Forelimb muscle (tissue), 1 donor: ENCODE results near the gene ATP5MC3. TPM values are rescaled to one million over a fixed set of nuclear protein-coding genes. Genes with fewer than 3 reads are reported as not detected.

Source experiments
- DNase-seq: peaks from one replicate; pipeline ENCODE4 v3.0.0-alpha.2; 2013; ENCODE audit warnings: low read depth
- polyA plus RNA-seq: library from polyadenylated mRNA; unstranded; fragments of 120-200 nt; gene quantifications from one replicate; pipeline ENCODE4 v1.2.1, GENCODE V29; 2013; ENCODE audit not compliant: insufficient read length

The ATP5MC3 gene
- polyA plus RNA-seq, 1 donor: 251 TPM

DNA sequence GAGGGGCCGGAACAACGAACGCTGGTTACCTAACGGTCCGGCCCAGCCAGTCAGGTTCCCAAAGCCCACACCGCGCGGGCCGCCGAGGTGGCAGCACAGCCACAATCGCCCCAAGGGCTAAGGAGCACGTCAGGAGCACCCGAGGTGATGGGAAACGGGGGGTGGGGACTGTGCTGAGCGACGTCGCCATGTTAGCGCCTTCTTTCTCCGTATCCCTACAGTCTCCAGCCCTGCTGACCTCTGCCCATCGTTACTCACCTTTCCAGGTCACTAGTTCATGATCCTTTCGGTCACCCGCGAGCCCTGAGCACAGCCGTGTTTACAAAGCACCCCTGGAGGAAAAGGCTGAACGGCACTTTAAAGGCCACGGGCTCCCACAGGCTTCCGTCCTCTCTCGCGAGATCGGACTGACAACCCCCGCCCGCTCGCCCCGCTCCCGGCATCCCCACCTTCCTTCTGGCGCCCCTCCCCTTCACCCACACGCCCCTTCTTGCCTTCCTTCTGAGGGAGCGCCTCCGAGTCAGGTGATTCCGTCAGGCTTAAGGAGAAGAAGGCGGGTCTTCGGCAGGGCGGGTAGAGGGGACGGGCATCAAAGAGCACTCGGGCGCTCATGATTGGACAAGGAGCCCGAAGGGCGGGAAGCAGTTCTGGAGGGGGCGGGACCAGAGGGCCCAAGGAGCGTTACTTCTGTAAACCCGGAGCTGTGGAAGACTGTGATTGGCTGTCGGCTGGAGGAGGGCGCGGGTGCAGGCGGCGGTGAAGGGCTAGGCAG, 13.5 kb downstream of the ATP5MC3 start, which contains the start of gene ATF2:
ATF2 (minus strand) TSS at position 412 of the 772 bp plus-strand sequence. CDS start 31,760 bp downstream, outside the sequence.
- peak; percentile 96 for DNase-seq

DNA sequence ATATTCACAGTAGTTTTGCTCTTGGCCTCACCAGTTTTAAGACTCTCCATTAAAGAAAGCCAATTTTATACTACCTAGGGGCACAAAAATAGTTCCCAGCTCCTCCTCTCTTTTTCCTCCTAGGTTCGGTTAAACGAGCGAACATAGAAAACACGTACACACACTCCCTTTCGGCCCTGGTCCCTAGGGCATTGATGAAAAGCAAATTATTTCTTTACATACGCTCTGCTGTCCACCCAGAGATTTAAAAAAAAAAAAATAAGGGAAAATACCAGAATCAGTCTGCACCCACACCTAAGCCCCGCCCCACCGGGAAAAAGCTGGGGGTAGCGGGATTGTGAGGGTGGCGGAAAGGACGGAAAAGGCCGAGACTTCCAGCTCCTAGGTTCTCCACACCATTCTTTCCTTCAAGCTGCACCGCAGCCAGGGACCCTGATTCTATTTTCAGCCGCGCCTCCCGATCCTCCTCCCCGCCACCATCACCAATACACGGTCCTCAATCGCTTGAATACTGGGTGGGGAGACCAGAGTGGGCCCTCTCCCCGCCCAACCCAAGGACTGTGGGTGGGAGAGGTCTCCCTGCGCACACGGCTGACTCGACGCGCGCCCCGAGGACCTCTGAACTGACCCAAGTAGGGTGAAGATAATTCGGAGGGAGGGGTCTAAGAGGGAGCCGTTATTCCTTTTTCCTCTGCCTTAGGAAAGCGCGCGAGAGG, 14.3 kb downstream of the ATP5MC3 start:
- peak; percentile 14 for DNase-seq

DNA sequence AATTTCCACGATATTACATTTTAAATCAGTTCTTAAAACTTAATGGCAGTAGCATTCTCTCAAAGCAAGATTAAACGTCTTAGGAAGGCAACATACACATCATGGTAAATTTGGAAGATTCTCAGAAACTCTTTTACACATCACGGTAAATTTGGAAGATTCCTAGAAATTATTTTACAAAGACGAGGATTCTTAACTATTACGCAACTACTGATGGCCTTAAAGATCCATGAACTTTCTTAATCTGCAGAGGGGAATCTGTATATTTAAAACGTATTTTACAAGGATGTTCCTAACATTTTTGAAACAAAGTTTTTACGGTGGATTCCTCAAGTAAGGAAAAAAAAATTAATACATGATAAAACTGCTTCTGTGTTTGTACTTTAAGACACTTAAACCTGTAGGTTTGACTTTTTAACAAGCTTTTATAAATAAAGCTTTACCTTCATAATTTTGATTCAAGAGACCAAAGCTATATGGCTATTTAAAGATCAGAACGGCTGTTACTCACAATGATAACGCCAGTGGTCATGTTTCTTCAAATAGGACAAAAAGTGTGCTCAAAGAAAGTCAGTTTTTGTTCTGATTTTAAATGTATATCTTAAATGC, 15.2 kb downstream of the ATP5MC3 start:
- DNase-seq: no peak

DNA sequence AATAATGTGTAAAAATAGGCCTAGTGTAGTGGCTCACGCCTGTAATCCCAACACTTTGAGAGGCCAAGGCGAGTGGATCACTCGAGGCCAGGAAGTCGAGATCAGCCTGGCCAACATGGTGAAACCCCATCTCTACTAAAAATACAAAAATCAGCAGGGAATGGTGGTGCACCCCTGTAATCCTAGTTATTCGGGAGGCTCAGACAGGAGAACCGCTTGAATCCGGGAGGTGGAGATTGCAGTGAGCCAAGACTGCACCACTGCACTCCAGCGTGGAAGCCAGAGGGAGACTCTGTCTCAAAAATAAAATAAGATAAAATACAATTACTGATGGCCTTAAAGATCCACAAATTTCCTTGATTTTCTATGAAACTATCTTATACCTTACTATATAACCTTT, 17.3 kb downstream of the ATP5MC3 start:
- DNase-seq: no peak

GRCh38 chr2:175158894-175159293, 22.6 kb downstream of the ATP5MC3 start:
- DNase-seq: no peak

DNA sequence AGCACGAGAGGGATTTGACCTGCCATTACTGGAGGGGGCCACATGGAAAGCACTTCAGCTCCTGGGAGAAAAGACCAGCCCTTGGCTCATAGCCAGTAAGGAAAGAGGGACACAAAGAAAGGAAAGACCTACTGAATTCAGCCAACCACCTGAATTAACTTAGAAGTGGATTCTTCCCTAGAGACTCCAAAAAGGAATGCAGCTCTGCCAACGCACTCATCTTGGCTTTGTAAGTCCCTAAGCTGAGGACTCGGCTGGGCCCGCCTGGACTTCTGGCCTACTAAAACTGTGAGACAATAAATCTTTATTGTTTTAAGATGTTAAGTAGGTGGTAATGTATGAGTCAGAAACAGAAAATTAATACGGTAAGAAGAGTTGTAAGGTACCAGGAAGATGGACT, 25.0 kb downstream of the ATP5MC3 start:
- DNase-seq: no peak

- no peak for DNase-seq
Observed at GRCh38 chr2:175154661-175155082, 26.8 kb downstream of the ATP5MC3 start.

DNA sequence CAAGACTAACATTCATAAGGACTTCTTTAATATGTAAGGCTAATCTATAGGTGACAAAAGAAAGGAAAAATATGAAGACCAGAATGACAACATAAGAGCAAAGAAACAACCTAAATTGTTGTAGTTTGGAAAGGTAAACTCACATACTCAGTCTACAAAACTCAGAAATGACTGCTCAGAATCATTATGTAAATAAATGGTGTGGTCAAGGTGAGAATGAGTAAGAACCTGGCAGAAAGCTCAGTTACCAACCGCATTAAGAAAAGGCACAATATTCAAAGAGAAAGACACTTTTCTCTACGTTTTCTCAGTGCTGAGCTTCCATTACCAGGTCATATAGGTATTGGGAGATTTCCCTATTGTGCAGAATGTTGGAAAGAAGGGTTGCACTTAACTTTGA, 29.3 kb downstream of the ATP5MC3 start:
- DNase-seq: no peak

GRCh38 chr2:175151791-175152190, 29.7 kb downstream of the ATP5MC3 start:
- DNase-seq: no peak

DNA sequence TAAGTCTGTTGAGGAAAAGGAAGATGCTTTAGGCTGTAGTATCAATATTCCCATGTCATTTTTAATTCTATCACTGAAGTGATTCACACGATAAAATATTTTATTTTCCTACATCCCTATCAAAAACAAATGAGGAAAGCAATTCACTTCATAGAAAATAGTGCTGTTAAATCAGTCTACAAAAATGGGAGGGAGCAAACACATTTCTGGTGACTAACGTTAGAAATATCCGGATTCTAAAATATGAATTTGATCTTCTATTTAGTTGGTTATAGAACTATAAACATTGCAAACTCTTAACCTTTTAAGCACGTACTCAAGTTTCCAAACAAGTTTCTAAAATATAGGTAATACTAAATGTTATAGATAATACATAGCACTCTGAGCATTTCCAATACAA, 34.3 kb downstream of the ATP5MC3 start:
- no peak for DNase-seq

DNA sequence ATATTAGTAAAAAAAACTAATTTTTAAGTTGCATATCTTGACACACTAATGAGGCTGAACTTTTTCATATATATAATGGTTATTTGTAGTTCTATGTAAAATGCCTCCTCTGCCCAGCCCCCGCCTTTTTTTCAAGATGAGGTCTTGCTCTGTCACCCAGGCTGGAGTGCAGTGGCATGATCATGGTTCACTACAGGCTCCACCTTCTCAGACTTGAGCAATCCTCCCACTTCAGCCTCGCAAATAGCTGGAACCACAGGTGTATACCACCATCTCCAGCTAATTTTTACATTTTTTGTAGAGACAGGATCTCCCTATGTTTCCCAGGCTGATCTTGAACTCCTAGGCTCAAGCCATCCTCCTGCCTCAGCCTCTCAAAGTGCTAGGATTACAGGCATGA, 37.8 kb downstream of the ATP5MC3 start:
- DNase-seq: no peak

DNA sequence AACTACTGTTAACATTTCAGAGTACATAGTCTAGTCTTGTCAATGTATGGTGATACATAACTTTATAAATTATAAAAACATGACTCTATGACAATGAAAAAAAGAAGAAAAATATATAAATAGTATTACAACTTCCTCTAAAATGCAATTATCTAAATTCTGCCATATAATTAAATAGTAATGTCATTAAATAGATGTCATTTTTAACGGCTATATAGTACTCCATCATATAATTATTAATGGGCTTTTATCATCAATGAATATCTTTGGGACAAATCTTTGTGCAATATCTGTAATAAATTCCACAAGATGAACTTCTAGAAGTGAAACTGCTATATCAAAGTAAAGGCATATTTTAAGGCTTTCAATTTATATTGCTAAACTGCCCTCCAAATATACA, 38.3 kb downstream of the ATP5MC3 start:
- DNase-seq: no peak

DNA sequence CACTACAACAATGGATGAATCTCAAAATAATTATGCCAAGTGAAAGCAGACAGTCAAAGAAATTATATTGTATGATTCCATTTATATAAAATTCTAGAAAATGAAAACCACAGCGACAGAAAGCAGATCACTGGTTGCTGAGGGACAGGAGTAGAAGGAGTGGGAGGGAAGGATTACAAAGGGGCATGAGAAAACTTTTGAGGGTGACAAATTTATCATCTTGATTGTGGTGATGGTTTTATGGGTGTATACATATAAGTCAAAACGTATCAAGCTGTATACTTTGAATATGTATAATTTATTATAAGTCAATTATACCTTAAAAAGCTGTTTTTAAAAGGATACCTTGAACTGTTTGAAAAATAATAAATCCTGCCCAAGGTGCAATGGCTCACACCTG, 41.2 kb downstream of the ATP5MC3 start:
- no peak for DNase-seq

- DNase-seq: no peak
Observed at GRCh38 chr2:175137793-175138192, 43.7 kb downstream of the ATP5MC3 start.

- DNase-seq: no peak
Observed at GRCh38 chr2:175136334-175137215, 44.9 kb downstream of the ATP5MC3 start.

GRCh38 chr2:175135862-175136261, 45.6 kb downstream of the ATP5MC3 start:
- DNase-seq: no peak

GRCh38 chr2:175135177-175135576, 46.3 kb downstream of the ATP5MC3 start:
- no peak for DNase-seq

- no peak for DNase-seq
Observed at GRCh38 chr2:175131252-175131651, 50.3 kb downstream of the ATP5MC3 start.

DNA sequence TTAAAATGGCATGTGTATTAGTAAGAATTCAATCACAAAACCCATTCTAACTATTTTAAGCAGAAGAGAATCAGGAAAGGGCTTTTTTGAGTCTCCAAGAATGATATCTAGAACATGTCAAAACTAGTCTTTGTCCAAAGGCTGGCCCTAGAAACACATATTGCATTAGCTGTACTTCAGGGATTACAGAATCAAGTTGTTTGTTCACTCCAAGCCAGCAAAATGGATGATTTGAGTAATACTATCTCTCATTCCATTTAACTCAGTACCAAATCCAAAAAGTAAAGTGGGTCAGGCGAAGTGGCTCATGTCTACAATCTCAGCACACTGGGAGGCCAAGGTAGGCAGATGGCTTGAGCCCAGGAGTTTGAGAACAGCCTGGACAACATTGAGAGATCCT, 54.8 kb downstream of the ATP5MC3 start:
- no peak for DNase-seq
